ENCODE measurements around the gene TSKS.

The TSKS gene

GRCh38 chr19:49761625-49762311 lies 1.3 kb downstream of the TSKS start:
- Histone ChIP-seq H3K36me3 (ENCODE audit: insufficient read depth, low read length) (no peaks in the 10 kb centered on the region), H3K27me3 (ENCODE audit: insufficient read depth, low read length, poor library complexity, severe bottlenecking) (no peaks in the 10 kb centered on the region), H3K79me2 (ENCODE audit: insufficient read depth, low read length) (no peaks in the 10 kb centered on the region), H4K20me1 (ENCODE audit: insufficient read depth, low read length, poor library complexity, severe bottlenecking) (no peaks in the 10 kb centered on the region), H3K4me2 (ENCODE audit: low read depth, low read length, poor library complexity, severe bottlenecking) (no peak overlapping the region), H3K9me2 (replicated peaks; ENCODE audit: low read depth, low read length) (no peaks in the 10 kb centered on the region), H2AFZ (ENCODE audit: low read length) (peak overlapping the region; percentile 19; the same call in 1 of the 2 replicates), H3K4me1 (ENCODE audit: insufficient read depth, low read length, poor library complexity, severe bottlenecking) (peaks cover 8% of the 10 kb centered on the region), H3K9ac (ENCODE audit: low read depth, low read length, poor library complexity, severe bottlenecking) (no peak overlapping the region), H3K9me3 (ENCODE audit: insufficient read depth, low read depth, low read length) (no peaks in the 10 kb centered on the region), H3K4me3 (ENCODE audit: low read length, poor library complexity, severe bottlenecking) (no peak overlapping the region), H3F3A (ENCODE audit: low read depth) (no peaks in the 10 kb centered on the region)
- TF ChIP-seq CTCF (conservative IDR thresholded peaks at IDR 0.05; ENCODE audit: low read length) (0 out of 2 replicates have a peak, but pooled peaks have one; percentile 8), EZH2phosphoT487 (IDR thresholded peaks at IDR 0.05; ENCODE audit: borderline replicate concordance) (no peak)

GRCh38 chr19:49761249-49761624 lies 1.9 kb downstream of the TSKS start:
- H3K9me2 ChIP-seq (replicated peaks; ENCODE audit: low read depth, low read length): no peaks in the 10 kb centered on the region
- H3K9ac ChIP-seq (ENCODE audit: low read depth, low read length, poor library complexity, severe bottlenecking): no peak overlapping the region
- no peaks in the 10 kb centered on the region for H3K27me3 ChIP-seq (ENCODE audit: insufficient read depth, low read length, poor library complexity, severe bottlenecking)
- no peaks in the 10 kb centered on the region for H3K36me3 ChIP-seq (ENCODE audit: insufficient read depth, low read length)
- no peak overlapping the region for H3K4me3 ChIP-seq (ENCODE audit: low read length, poor library complexity, severe bottlenecking)
- no peaks in the 10 kb centered on the region for H4K20me1 ChIP-seq (ENCODE audit: insufficient read depth, low read length, poor library complexity, severe bottlenecking)
- TF ChIP-seq CTCF (conservative IDR thresholded peaks at IDR 0.05; ENCODE audit: low read length) (no peak), EZH2phosphoT487 (IDR thresholded peaks at IDR 0.05; ENCODE audit: borderline replicate concordance) (no peak)
- no peak overlapping the region for H3K4me2 ChIP-seq (ENCODE audit: low read depth, low read length, poor library complexity, severe bottlenecking)
- H2AFZ ChIP-seq (ENCODE audit: low read length): peak overlapping the region; percentile 19; the same call in 1 of the 2 replicates
- H3K79me2 ChIP-seq (ENCODE audit: insufficient read depth, low read length): no peaks in the 10 kb centered on the region
- no peaks in the 10 kb centered on the region for H3K9me3 ChIP-seq (ENCODE audit: insufficient read depth, low read depth, low read length)
- no peaks in the 10 kb centered on the region for H3F3A ChIP-seq (ENCODE audit: low read depth)
- peaks cover 8% of the 10 kb centered on the region for H3K4me1 ChIP-seq (ENCODE audit: insufficient read depth, low read length, poor library complexity, severe bottlenecking)

GRCh38 chr19:49758292-49758691 lies 4.8 kb downstream of the TSKS start:
- H2AFZ ChIP-seq (ENCODE audit: low read length): peak overlapping the region; percentile 67; the same call in 1 of the 2 replicates
- no peak overlapping the region for H3K4me2 ChIP-seq (ENCODE audit: low read depth, low read length, poor library complexity, severe bottlenecking)
- H3K4me3 ChIP-seq (ENCODE audit: low read length, poor library complexity, severe bottlenecking): no peak overlapping the region
- no peaks in the 10 kb centered on the region for H3K9me3 ChIP-seq (ENCODE audit: insufficient read depth, low read depth, low read length)
- H3K79me2 ChIP-seq (ENCODE audit: insufficient read depth, low read length): no peaks in the 10 kb centered on the region
- TF ChIP-seq CTCF (conservative IDR thresholded peaks at IDR 0.05; ENCODE audit: low read length): no peak
- TF ChIP-seq EZH2phosphoT487 (IDR thresholded peaks at IDR 0.05; ENCODE audit: borderline replicate concordance): no peak
- H3K9ac ChIP-seq (ENCODE audit: low read depth, low read length, poor library complexity, severe bottlenecking): no peak overlapping the region
- H3K36me3 ChIP-seq (ENCODE audit: insufficient read depth, low read length): no peaks in the 10 kb centered on the region
- no peaks in the 10 kb centered on the region for H3F3A ChIP-seq (ENCODE audit: low read depth)
- H3K9me2 ChIP-seq (replicated peaks; ENCODE audit: low read depth, low read length): no peaks in the 10 kb centered on the region
- H3K4me1 ChIP-seq (ENCODE audit: insufficient read depth, low read length, poor library complexity, severe bottlenecking): no peaks in the 10 kb centered on the region
- H3K27me3 ChIP-seq (ENCODE audit: insufficient read depth, low read length, poor library complexity, severe bottlenecking): no peaks in the 10 kb centered on the region
- H4K20me1 ChIP-seq (ENCODE audit: insufficient read depth, low read length, poor library complexity, severe bottlenecking): no peaks in the 10 kb centered on the region

All from Loucy (cell line).